Stimulated activated CD8-positive, alpha-beta memory T cell treated with anti-CD3 and anti-CD28 coated beads, Interleukin-7, amount 100 ng/mL, for 1 hour (primary cell): Measurements from ENCODE around the gene SEL1L3.

Source experiments
- DNase-seq, 2 donors: peaks; one replicate each; pipeline ENCODE4 v3.0.0-alpha.2; 2020; ENCODE audit warnings: low read depth in 2 of 2

The SEL1L3 gene

GRCh38 chr4:25743971-25744370 lies 118.8 kb downstream of the SEL1L3 start:
- DNase-seq = no peak

- no peak for DNase-seq
These were observed 133.2 kb downstream of the SEL1L3 start for GRCh38 chr4:25729564-25729963.

- DNase-seq = no peak
These were observed 133.9 kb downstream of the SEL1L3 start for GRCh38 chr4:25728886-25729285.

GRCh38 chr4:25727711-25728493 lies 134.9 kb downstream of the SEL1L3 start:
- no peak for DNase-seq

- DNase-seq = no peak
These were observed 136.9 kb downstream of the SEL1L3 start for GRCh38 chr4:25725870-25726269.

GRCh38 chr4:25723409-25723808 lies 139.4 kb downstream of the SEL1L3 start:
- DNase-seq = no peak

- no peak for DNase-seq
These were observed 139.8 kb downstream of the SEL1L3 start for GRCh38 chr4:25722964-25723363.

- DNase-seq = no peak
These were observed 149.0 kb downstream of the SEL1L3 start for GRCh38 chr4:25713812-25714211.

GRCh38 chr4:25712611-25713010 lies 150.2 kb downstream of the SEL1L3 start:
- no peak for DNase-seq

- no peak for DNase-seq
These were observed 152.2 kb downstream of the SEL1L3 start for GRCh38 chr4:25710637-25711036.

GRCh38 chr4:25704516-25704915 lies 158.3 kb downstream of the SEL1L3 start:
- DNase-seq = no peak

- DNase-seq = no peak
These were observed 158.9 kb downstream of the SEL1L3 start for GRCh38 chr4:25703731-25704388.

- no peak for DNase-seq
These were observed 159.9 kb downstream of the SEL1L3 start for GRCh38 chr4:25702848-25703247.

- DNase-seq = no peak
These were observed 162.1 kb downstream of the SEL1L3 start for GRCh38 chr4:25700661-25701060.

GRCh38 chr4:25697516-25697915 lies 165.3 kb downstream of the SEL1L3 start:
- DNase-seq = no peak
